Pancreas (tissue), 10 donors: Measurements from ENCODE around the gene NXN. TPM values are rescaled to one million over a fixed set of nuclear protein-coding genes. Genes with fewer than 3 reads are reported as not detected.
A peak's percentile ranks its signal among the peaks of the same experiment; 100 is the strongest.
"Not testable (repeated sequence)": the region's sequence is repeated elsewhere in the genome, so short reads cannot be mapped to it uniquely, and the experiment has no call there.

Source experiments
- ATAC-seq, 4 donors: fragments of 200-7000 bp; cut with Tn5 transposase; one replicate each; pipeline versions ENCODE4 v1.8.0 to v1.9.1; 2020; ENCODE audit warnings: mild to moderate bottlenecking in 4 of 4, moderate library complexity in 4 of 4
- DNase-seq, 6 donors: peaks; one replicate each; pipeline ENCODE4 v3.0.0-alpha.2; 2020
- FAIRE-seq: peaks from 2 replicates; lab custom pipeline; 2012; peaks lifted over from hg19 to GRCh38; lab: Jason Lieb, UNC
- H3K27ac ChIP-seq, 4 donors: fragments of 200-600 bp; sonication (generic); 1 replicate in 3 of 4; 2 replicates in 1 of 4; pipeline versions ENCODE4 v1.5.0 to v1.8.0; 2020
- H3K27me3 ChIP-seq, 4 donors: fragments of 200-600 bp; one replicate each; pipeline ENCODE4 v1.8.0; 2021
- H3K36me3 ChIP-seq, 3 donors: fragments of 200-600 bp; sonication (generic) in 1 of 3; one replicate each; pipeline versions ENCODE4 v1.5.0 to v1.8.0; 2020 to 2021
- H3K4me1 ChIP-seq, 3 donors: fragments of 200-600 bp; one replicate each; pipeline ENCODE4 v1.8.0; 2021
- H3K4me3 ChIP-seq, 4 donors: fragments of 200-600 bp; sonication (generic) in 2 of 4; one replicate each; pipeline versions ENCODE4 v1.5.0 to v1.8.0; 2020 to 2021
- H3K9me3 ChIP-seq, 4 donors: fragments of 200-600 bp; one replicate each; pipeline ENCODE4 v1.8.0; 2021
- CTCF ChIP-seq, 4 donors: fragments of 200-600 bp; sonication (generic) in 3 of 4; IDR thresholded peaks; one replicate each; pipeline versions ENCODE4 v1.5.0 to v1.8.0; 2021; ENCODE audit warnings: antibody characterized with exemption in 4 of 4
- WGBS, 2 donors: extraction: QIAGEN DNeasy Blood & Tissue Kit; methylation state at CpG; one replicate each; pipeline ENCODE4 v1.1.7; 2013; 5-methylcytosine and 5-hydroxymethylcytosine counted together
- intact Hi-C, 3 donors: fragments of 100-400 bp; cut with DNase I; formaldehyde crosslinking; loops; one replicate each; pipeline versions ENCODE4 v1.11.1 to v1.14.2; 2022
- polyA plus RNA-seq, 2 donors: library from polyadenylated mRNA; stranded (reverse); fragments of 200-250 nt; gene quantifications; one replicate each; pipeline ENCODE4 v1.2.3, GENCODE V29; 2013
- total RNA-seq, 6 donors: library from RNA; stranded (reverse); fragmentation: NEBNext Ultra II Directional in 4 of 6; extraction: Animal tissue kit (Norgen Biotek cat#: 25700) in 4 of 6; gene quantifications; one replicate each; pipeline versions ENCODE4 v1.2.1 to v1.2.4, GENCODE V29; 2021 to 2023
- donor health status: healthy with polysubstance abuse.
- donor health status: DM: no; HTN: no; CAD: no; lungs with moderate emphysema.
- donor health status: DM: no; HTN: no; CAD: no.
- donor health status: control.
- donor health status: control.
- donor health status: Bipolar disorder and iron deficiency.
- donor health status: DM: yes; HTN: yes; CAD: no.
- donor health status: DM: no; HTN: no; CAD: no.
- donor health status: DM: no; HTN: no; CAD: no.
- donor health status: DM: yes; HTN: yes; CAD: no.

NXN gene
- total and polyA plus RNA-seq, 8 donors = 17.4 to 35.0 (median 29.4) TPM

DNA sequence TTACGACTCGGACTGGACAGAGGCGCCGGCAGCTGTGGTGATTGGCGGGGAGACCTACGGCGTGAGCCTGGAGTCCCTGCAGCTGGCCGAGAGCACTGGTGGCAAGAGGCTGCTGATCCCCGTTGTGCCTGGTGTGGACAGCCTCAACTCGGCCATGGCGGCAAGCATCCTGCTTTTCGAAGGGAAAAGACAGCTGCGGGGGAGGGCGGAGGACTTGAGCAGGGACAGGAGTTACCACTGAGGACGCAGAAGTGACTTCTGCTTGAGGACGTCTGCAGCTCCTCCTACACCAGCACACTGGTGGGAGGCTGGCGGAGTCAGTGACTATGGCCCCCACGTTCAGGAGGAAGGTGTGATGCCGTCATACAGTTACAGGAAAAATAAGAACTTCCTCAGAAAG lies 187.7 kb downstream of the NXN start:
- H3K27ac ChIP-seq = no peak overlapping the region
- H3K27me3 ChIP-seq = no peaks in the 10 kb centered on the region
- 86 to 90% methylated on average over 19 of the region's 19 CpGs for WGBS, 2 donors
- peaks cover 0 to 17% (median 0%) of the 10 kb centered on the region in 3 donors for H3K36me3 ChIP-seq
- TF ChIP-seq CTCF (IDR thresholded peaks at IDR 0.05) = no peak
- H3K4me1 ChIP-seq = peaks cover 17 to 32% (median 22%) of the 10 kb centered on the region in 3 donors
- H3K9me3 ChIP-seq = no peaks in the 10 kb centered on the region
- H3K4me3 ChIP-seq = no peak overlapping the region
- peak in 1 of 6 donors; percentile 56 for DNase-seq
- intact Hi-C loops = loop anchor here in 2 of 3 donors (10.0 kb wide), 2 partner anchors 83 to 193 kb away; no protein-coding TSS in a partner anchor
- no peak for FAIRE-seq
- ATAC-seq = no peak

DNA sequence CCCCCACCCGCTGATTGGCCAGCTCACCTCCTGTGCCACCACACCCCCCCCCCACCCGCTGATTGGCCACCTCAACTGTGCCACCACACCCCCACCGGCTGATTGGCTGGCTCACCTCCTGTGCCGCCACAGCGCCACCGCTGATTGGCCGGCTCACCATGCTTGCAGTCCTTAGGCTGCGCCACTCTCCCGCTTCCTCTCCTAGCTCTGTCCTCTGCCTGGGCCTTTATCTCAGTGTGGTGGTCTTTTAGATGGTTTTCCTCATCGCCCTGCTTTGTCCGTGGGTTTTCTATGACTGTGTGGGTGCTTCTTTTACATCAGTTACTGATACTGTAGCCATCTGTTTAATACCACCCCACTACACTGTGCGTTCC lies 188.7 kb downstream of the NXN start:
- not testable (repeated sequence) for H3K27ac ChIP-seq, ATAC-seq, FAIRE-seq, H3K4me3 ChIP-seq, H3K9me3 ChIP-seq, H3K27me3 ChIP-seq
- DNase-seq = peak in 1 of 6 donors; percentile 22
- intact Hi-C loops = loop anchor here in 2 of 3 donors (10.0 kb wide), 2 partner anchors 84 to 194 kb away; no protein-coding TSS in a partner anchor
- H3K4me1 ChIP-seq = peaks cover 19 to 34% (median 23%) of the 10 kb centered on the region in 3 donors
- WGBS, 2 donors = 84 to 85% methylated on average over 9 to 10 of the region's 12 CpGs
- peaks cover 0 to 17% (median 0%) of the 10 kb centered on the region in 3 donors for H3K36me3 ChIP-seq

DNA sequence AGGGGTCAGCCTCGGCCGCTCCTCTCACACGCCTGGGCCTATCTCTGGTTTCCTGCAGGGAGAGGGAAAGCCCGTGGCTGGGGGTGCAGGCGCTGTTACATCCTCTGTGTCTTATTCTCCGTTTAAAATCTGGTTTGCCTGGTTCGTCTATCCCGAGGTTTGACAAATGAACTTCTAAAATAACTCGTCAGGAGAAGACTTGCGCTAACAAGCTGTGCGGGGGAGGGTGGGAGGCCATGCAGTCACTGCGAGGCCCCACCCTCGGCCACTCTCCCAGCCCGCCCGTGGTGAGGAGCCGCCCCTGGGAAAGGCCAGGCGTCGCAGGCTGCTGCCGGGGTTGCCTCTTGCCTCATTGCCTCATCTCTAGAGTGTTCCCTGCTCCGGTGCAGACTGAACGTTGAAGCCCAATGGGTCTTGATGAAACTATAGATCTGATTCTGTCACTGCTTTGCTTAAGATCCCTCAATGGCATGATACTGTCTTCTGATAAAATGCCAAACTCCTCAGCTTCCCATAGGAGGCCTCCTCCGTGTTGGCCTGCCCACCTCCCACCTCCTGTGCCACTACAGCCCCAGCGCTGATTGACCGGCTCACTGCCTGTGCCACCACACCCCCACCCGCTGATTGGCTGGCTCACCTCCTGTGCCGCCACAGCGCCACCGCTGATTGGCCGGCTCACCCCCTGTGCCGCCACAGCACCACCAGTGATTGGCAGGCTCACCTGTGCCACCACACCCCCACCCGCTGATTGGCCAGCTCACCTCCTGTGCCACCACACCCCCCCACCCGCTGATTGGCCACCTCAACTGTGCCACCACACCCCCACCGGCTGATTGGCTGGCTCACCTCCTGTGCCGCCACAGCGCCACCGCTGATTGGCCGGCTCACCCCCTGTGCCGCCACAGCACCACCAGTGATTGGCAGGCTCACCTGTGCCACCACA lies 189.4 kb downstream of the NXN start:
- H3K27me3 ChIP-seq, H3K27ac ChIP-seq, ATAC-seq, FAIRE-seq, H3K9me3 ChIP-seq, H3K4me3 ChIP-seq: not testable (repeated sequence)
- H3K4me1 ChIP-seq = peaks cover 19 to 30% (median 26%) of the 10 kb centered on the region in 3 donors
- DNase-seq = peak in 2 of 6 donors; percentile 61 to 64
- intact Hi-C loops = loop anchor here in 2 of 3 donors (10.0 kb wide), 2 partner anchors 85 to 195 kb away; no protein-coding TSS in a partner anchor
- 53 to 68% methylated on average over 28 to 37 of the region's 38 CpGs for WGBS, 2 donors
- H3K36me3 ChIP-seq = peaks cover 0 to 17% (median 0%) of the 10 kb centered on the region in 3 donors

DNA sequence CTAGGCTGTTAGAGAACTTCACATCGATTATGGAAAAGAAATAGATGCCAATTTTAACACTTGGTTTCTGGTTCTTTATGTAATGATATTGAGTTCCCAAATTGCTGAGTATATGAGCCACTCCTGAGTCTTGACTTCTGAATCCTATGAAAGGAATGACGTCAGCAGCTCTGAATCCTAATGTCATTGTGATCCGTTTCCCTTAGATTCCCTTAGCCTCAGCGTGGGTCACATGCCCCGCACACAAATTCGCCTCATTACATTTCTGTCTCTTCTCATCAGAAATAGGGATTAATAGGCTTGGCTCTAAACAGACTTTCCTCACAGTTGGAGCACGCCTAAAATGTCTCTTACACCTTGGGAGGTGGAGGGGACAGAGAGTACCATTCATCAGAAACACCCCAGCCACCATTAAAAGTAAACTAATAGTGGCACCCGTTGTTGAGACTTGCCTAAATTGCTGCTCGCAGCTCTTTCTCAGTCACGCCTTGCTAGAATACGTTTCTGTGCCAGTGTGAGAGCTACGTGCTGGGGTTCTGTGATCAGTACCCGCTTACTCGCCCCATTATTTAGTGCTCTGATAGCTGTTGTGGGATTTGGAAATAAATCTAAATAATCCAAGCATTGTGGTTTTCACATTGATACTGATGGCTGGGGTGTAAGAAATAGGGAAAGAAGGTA lies 190.3 kb downstream of the NXN start:
- H3K27ac ChIP-seq = no peak overlapping the region
- peaks cover 0 to 17% (median 0%) of the 10 kb centered on the region in 3 donors for H3K36me3 ChIP-seq
- intact Hi-C loops = no loop called here
- DNase-seq = no peak
- H3K4me3 ChIP-seq = no peak overlapping the region
- peaks cover 15 to 29% (median 22%) of the 10 kb centered on the region in 3 donors for H3K4me1 ChIP-seq
- WGBS, 2 donors = 74% methylated on average over 14 of the region's 14 CpGs
- H3K27me3 ChIP-seq = no peaks in the 10 kb centered on the region
- no peak for ATAC-seq
- H3K9me3 ChIP-seq = no peaks in the 10 kb centered on the region
- FAIRE-seq = no peak
- TF ChIP-seq CTCF (IDR thresholded peaks at IDR 0.05) = no peak

DNA sequence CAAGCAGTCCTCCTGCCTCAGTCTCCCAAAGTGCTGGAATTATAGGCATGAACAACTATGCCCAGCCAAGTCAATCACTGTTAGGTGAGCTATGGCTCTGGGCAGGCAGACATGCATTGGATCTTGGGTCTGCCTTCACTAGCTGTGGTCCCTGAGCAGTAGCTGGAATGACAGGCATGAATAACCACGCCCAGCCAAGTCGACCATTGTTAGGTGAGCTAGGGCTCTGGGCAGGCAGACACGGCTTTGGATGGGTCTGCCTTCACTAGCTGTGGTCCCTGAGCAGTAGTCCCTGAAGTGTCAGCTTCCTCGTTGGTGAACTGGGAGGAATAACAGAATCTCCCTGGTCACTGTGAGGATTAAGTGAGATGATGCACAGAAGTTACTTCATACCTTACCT lies 191.0 kb downstream of the NXN start:
- peaks cover 0 to 17% (median 0%) of the 10 kb centered on the region in 3 donors for H3K36me3 ChIP-seq
- DNase-seq = peak in 1 of 6 donors; percentile 28
- ATAC-seq = no peak
- 72 to 76% methylated on average over 4 of the region's 4 CpGs for WGBS, 2 donors
- intact Hi-C loops = no loop called here
- H3K4me1 ChIP-seq = peaks cover 14 to 24% (median 18%) of the 10 kb centered on the region in 3 donors
- no peaks in the 10 kb centered on the region for H3K9me3 ChIP-seq
- peak overlapping the region; percentile 13 to 63 (median 57) for H3K27ac ChIP-seq
- FAIRE-seq = no peak
- no peak overlapping the region for H3K4me3 ChIP-seq
- no peaks in the 10 kb centered on the region for H3K27me3 ChIP-seq
- TF ChIP-seq CTCF (IDR thresholded peaks at IDR 0.05) = no peak
